HepG2 (cell line): ENCODE measurements around the gene PRKN. TPM values are rescaled to one million over a fixed set of nuclear protein-coding genes. Genes with fewer than 3 reads are reported as not detected.

ENCODE experiments used
- ARNT2 ChIP-seq: sonication (generic); formaldehyde crosslinking; IDR thresholded peaks from 2 replicates; pipeline ENCODE4 v1.8.0; 2022; ENCODE audit warnings: mild to moderate bottlenecking, low read depth, missing genetic modification reagents, moderate library complexity
- FOXA1 ChIP-seq, 2 experiments: fragments of 450-650 bp in 1 of 2; sonication (generic) in 1 of 2; formaldehyde crosslinking in 1 of 2; IDR thresholded peaks; 2 replicates each; pipeline versions ENCODE4 v1.4.0 to v1.6.1; 2016 to 2020; ENCODE audit warnings: missing genetic modification reagents in 1 of 2
- FOXA3 ChIP-seq: IDR thresholded peaks from 2 replicates; pipeline ENCODE4 v1.6.1; 2016; ENCODE audit warnings: missing genetic modification reagents, missing compliant biosample characterization
- HES4 ChIP-seq: sonication (generic); formaldehyde crosslinking; IDR thresholded peaks from 2 replicates; pipeline ENCODE4 v1.9.0; 2021; ENCODE audit warnings: mild to moderate bottlenecking, missing genetic modification reagents, borderline replicate concordance
- HOXA5 ChIP-seq: sonication (generic); formaldehyde crosslinking; IDR thresholded peaks from 2 replicates; pipeline ENCODE4 v1.4.0; 2020; ENCODE audit warnings: missing genetic modification reagents
- KAT2B ChIP-seq: fragments of 150-350 bp; IDR thresholded peaks from 2 replicates; pipeline ENCODE4 v1.6.1; 2014; ENCODE audit warnings: low read depth, low read length, borderline replicate concordance
- MIER3 ChIP-seq: IDR thresholded peaks from 2 replicates; pipeline ENCODE4 v1.6.1; 2016; ENCODE audit warnings: missing compliant biosample characterization, borderline replicate concordance
- SALL1 ChIP-seq: sonication (generic); formaldehyde crosslinking; IDR thresholded peaks from 2 replicates; pipeline ENCODE4 v1.8.0; 2022; ENCODE audit warnings: mild to moderate bottlenecking, missing genetic modification reagents
- SIX4 ChIP-seq: sonication (generic); formaldehyde crosslinking; IDR thresholded peaks from 2 replicates; pipeline ENCODE4 v1.4.0; 2020; ENCODE audit warnings: missing genetic modification reagents
- SP2 ChIP-seq: sonication (generic); formaldehyde crosslinking; IDR thresholded peaks from 2 replicates; pipeline ENCODE4 v1.5.1; 2020; ENCODE audit warnings: mild to moderate bottlenecking, missing genetic modification reagents
- TARDBP ChIP-seq: sonication (generic); formaldehyde crosslinking; IDR thresholded peaks from 2 replicates; pipeline ENCODE4 v1.8.0; 2022; ENCODE audit warnings: mild to moderate bottlenecking, missing genetic modification reagents
- TCF7L2 ChIP-seq: IDR thresholded peaks from 2 replicates; pipeline ENCODE4 v1.6.1; 2011; ENCODE audit warnings: mild to moderate bottlenecking, low read depth, low read length, moderate library complexity
- THAP11 ChIP-seq: IDR thresholded peaks from 2 replicates; pipeline ENCODE4 v1.6.1; 2016; ENCODE audit warnings: missing biosample characterization, missing genetic modification reagents
- ZNF10 ChIP-seq: sonication (generic); formaldehyde crosslinking; IDR thresholded peaks from 2 replicates; pipeline ENCODE4 v1.4.0; 2020; ENCODE audit warnings: mild to moderate bottlenecking, low read depth, missing genetic modification reagents, borderline replicate concordance
- ZNF746 ChIP-seq: sonication (generic); formaldehyde crosslinking; IDR thresholded peaks from 2 replicates; pipeline ENCODE4 v1.8.0; 2022; ENCODE audit warnings: mild to moderate bottlenecking, missing genetic modification reagents
- ZNF790 ChIP-seq: sonication (generic); formaldehyde crosslinking; IDR thresholded peaks from 2 replicates; pipeline ENCODE4 v1.8.0; 2022; ENCODE audit warnings: missing genetic modification reagents, mild to moderate bottlenecking, borderline replicate concordance
- polyA plus RNA-seq, 8 experiments: library from polyadenylated mRNA; depleted of rRNA in 3 of 8; stranded (reverse) in 7 of 8; unstranded in 1 of 8; fragments of >200 nt; fragmentation: Illumina TruSeq in 4 of 8; extraction: Trizol in 4 of 8; gene quantifications; 2 replicates each; pipeline versions ENCODE4 v1.2.1 to v1.2.3, GENCODE V29; 2011 to 2016; ENCODE audit warnings: low read depth in 4 of 8, missing spikeins in 1 of 8, mixed read lengths in 1 of 8; ENCODE audit not compliant: insufficient read depth in 1 of 8
- total RNA-seq, 5 experiments: library from RNA; depleted of rRNA; stranded (reverse); fragments of >200 nt; fragmentation: Illumina TruSeq; extraction: Trizol; gene quantifications; 2 replicates each; pipeline ENCODE4 v1.2.3, GENCODE V29; 2016; ENCODE audit warnings: low read depth in 1 of 5
- TF ChIP-seq, protein P1 (sequence below): sonication (generic); formaldehyde crosslinking; IDR thresholded peaks from 2 replicates; pipeline ENCODE4 v1.4.0; 2020; ENCODE audit warnings: missing genetic modification reagents
- TF ChIP-seq, protein P2 (sequence below): sonication (generic); formaldehyde crosslinking; IDR thresholded peaks from 2 replicates; pipeline ENCODE4 v1.8.0; 2022; ENCODE audit warnings: mild to moderate bottlenecking, missing genetic modification reagents, borderline replicate concordance
- TF ChIP-seq, protein P3 (sequence below), 2 experiments: sonication (generic) in 1 of 2; formaldehyde crosslinking in 1 of 2; IDR thresholded peaks; 2 replicates each; pipeline versions ENCODE4 v1.4.0 to v1.6.1; 2016 to 2020; ENCODE audit warnings: borderline replicate concordance in 1 of 2, low read depth in 1 of 2, mild to moderate bottlenecking in 1 of 2, missing genetic modification reagents in 1 of 2
- TF ChIP-seq, protein P4 (sequence below): sonication (generic); formaldehyde crosslinking; IDR thresholded peaks from 2 replicates; pipeline ENCODE4 v1.4.0; 2020; ENCODE audit warnings: missing genetic modification reagents

PRKN gene
- total and polyA plus RNA-seq, 2 of the 13 experiments (the other 11 are each of a cell fraction or from before 2014, with no cell fraction given): 0.31 to 0.44 TPM

DNA sequence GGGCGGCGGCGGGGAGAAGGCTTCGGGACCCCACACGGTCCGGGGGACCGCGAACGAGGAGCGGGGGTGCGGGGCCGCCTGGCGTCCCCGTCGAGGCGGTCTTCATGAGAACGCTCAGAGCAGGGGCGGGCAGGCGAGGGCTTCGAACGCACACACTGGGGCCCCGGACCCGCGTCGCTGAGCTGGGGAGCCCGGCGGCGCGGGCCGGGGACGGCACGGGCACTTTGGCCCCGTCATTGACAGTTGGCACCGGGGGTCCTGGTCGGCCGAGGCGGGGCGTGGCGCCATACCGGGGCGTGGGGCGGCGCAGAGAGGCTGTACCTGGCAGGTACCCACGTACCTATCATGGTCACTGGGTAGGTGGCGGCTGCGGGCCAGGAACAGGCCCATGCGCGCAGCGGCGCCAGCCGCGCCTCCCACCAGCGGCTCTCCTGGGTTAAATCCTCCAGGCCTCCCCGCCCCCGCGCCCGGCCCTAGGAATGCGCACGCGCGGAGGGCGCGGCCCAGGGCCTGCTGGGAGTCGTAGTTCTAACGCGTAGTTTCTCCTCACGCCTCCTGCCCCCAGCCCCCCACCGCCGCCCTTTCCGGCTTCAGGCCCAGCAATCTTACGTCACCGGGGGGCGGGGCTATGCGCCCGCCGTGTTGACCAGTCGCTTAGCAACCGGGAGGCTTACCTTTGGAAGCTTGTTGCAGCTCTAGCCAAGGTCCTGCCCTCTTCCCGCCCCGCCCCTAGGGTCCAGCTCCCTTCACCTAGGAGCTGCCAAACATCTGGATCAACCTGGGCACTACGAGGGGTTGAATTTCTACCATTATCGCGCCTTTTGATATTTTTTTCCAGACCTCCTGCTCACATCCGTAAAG, at the start of gene PRKN, which contains the start of gene PACRG (continued):
- TF ChIP-seq, protein P1, sequence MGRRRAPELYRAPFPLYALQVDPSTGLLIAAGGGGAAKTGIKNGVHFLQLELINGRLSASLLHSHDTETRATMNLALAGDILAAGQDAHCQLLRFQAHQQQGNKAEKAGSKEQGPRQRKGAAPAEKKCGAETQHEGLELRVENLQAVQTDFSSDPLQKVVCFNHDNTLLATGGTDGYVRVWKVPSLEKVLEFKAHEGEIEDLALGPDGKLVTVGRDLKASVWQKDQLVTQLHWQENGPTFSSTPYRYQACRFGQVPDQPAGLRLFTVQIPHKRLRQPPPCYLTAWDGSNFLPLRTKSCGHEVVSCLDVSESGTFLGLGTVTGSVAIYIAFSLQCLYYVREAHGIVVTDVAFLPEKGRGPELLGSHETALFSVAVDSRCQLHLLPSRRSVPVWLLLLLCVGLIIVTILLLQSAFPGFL (CRISPR knock-in tag): no peak
- peak; percentile 83 for TF ChIP-seq SALL1 (CRISPR knock-in tag)
- TF ChIP-seq, protein P2, sequence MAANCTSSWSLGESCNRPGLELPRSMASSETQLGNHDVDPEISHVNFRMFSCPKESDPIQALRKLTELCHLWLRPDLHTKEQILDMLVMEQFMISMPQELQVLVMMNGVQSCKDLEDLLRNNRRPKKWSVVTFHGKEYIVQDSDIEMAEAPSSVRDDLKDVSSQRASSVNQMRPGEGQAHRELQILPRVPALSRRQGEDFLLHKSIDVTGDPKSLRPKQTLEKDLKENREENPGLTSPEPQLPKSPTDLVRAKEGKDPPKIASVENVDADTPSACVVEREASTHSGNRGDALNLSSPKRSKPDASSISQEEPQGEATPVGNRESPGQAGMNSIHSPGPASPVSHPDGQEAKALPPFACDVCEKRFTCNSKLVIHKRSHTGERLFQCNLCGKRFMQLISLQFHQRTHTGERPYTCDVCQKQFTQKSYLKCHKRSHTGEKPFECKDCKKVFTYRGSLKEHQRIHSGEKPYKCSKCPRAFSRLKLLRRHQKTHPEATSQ: peak; percentile 47; the same call in 1 of the 2 replicates
- no peak for TF ChIP-seq SIX4
- peak; percentile 35; the same call in 1 of the 2 replicates for TF ChIP-seq SP2 (CRISPR knock-in tag)
- TF ChIP-seq TCF7L2: no peak
- TF ChIP-seq, protein P3, sequence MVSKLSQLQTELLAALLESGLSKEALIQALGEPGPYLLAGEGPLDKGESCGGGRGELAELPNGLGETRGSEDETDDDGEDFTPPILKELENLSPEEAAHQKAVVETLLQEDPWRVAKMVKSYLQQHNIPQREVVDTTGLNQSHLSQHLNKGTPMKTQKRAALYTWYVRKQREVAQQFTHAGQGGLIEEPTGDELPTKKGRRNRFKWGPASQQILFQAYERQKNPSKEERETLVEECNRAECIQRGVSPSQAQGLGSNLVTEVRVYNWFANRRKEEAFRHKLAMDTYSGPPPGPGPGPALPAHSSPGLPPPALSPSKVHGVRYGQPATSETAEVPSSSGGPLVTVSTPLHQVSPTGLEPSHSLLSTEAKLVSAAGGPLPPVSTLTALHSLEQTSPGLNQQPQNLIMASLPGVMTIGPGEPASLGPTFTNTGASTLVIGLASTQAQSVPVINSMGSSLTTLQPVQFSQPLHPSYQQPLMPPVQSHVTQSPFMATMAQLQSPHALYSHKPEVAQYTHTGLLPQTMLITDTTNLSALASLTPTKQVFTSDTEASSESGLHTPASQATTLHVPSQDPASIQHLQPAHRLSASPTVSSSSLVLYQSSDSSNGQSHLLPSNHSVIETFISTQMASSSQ (IDR thresholded peaks at IDR 0.05; ENCODE audit: low read depth): no peak
- TF ChIP-seq, protein P3 (CRISPR knock-in tag; IDR thresholded peaks at IDR 0.05; ENCODE audit: borderline replicate concordance): peak; percentile 67; the same call in 1 of the 2 replicates
- no peak for TF ChIP-seq ZNF746 (CRISPR knock-in tag)
- TF ChIP-seq FOXA1 (IDR thresholded peaks at IDR 0.05): no peak
- peak; percentile 60 for TF ChIP-seq FOXA1 (CRISPR knock-in tag; IDR thresholded peaks at IDR 0.05)
- no peak for TF ChIP-seq ZNF790 (CRISPR knock-in tag)
- peak; percentile 74; the same call in 1 of the 2 replicates for TF ChIP-seq MIER3 (CRISPR knock-in tag)
- TF ChIP-seq HES4 (CRISPR knock-in tag): peak; percentile 50; the same call in 1 of the 2 replicates
- peak; percentile 91; the same call in 1 of the 2 replicates for TF ChIP-seq HOXA5 (CRISPR knock-in tag)
- TF ChIP-seq ARNT2 (CRISPR knock-in tag): peak; percentile 87; the same call in 1 of the 2 replicates
- TF ChIP-seq FOXA3 (CRISPR knock-in tag): peak; percentile 86
- TF ChIP-seq ZNF10: no peak
- no peak for TF ChIP-seq KAT2B
- TF ChIP-seq THAP11 (CRISPR knock-in tag): peak; percentile 99
- TF ChIP-seq, protein P4, sequence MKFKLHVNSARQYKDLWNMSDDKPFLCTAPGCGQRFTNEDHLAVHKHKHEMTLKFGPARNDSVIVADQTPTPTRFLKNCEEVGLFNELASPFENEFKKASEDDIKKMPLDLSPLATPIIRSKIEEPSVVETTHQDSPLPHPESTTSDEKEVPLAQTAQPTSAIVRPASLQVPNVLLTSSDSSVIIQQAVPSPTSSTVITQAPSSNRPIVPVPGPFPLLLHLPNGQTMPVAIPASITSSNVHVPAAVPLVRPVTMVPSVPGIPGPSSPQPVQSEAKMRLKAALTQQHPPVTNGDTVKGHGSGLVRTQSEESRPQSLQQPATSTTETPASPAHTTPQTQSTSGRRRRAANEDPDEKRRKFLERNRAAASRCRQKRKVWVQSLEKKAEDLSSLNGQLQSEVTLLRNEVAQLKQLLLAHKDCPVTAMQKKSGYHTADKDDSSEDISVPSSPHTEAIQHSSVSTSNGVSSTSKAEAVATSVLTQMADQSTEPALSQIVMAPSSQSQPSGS (CRISPR knock-in tag): peak; percentile 96
- TF ChIP-seq TARDBP (CRISPR knock-in tag): peak; percentile 96
